Measurements from ENCODE around the gene PRDM16.

DNA sequence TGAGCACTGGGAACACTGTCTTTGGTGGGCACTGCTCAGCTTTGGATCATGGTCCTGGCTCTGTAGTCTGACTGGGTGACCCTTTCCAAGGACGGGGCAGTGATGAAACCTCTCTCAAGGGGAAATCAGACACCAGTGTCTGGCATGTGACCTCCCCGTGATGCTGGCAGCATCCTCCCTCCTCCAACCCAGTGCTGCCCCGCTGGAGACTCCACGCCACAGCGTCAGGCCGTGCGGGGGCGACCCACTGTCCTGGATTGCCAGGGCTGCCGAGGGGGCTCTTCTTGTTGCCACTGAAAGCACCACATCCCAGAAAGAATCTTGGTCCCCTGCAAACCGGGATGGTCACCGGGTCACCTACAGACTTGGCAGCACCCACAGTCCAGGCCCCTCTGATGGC lies 239.1 kb downstream of the PRDM16 start:
- TF ChIP-seq, protein P1, sequence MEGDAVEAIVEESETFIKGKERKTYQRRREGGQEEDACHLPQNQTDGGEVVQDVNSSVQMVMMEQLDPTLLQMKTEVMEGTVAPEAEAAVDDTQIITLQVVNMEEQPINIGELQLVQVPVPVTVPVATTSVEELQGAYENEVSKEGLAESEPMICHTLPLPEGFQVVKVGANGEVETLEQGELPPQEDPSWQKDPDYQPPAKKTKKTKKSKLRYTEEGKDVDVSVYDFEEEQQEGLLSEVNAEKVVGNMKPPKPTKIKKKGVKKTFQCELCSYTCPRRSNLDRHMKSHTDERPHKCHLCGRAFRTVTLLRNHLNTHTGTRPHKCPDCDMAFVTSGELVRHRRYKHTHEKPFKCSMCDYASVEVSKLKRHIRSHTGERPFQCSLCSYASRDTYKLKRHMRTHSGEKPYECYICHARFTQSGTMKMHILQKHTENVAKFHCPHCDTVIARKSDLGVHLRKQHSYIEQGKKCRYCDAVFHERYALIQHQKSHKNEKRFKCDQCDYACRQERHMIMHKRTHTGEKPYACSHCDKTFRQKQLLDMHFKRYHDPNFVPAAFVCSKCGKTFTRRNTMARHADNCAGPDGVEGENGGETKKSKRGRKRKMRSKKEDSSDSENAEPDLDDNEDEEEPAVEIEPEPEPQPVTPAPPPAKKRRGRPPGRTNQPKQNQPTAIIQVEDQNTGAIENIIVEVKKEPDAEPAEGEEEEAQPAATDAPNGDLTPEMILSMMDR (IDR thresholded peaks at IDR 0.05), result no peak
- TF ChIP-seq POLR2A (IDR thresholded peaks at IDR 0.05), result no peak
